ENCODE data around the gene ADGRL1. TPM values are rescaled to one million over a fixed set of nuclear protein-coding genes. Genes with fewer than 3 reads are reported as not detected.

The ADGRL1 gene
- total and polyA plus RNA-seq, 7 donors: 3.0 to 37.5 (median 12.5) TPM

GRCh38 chr19:14156971-14157717 is 48.8 kb downstream of the ADGRL1 start:
- no peak for DNase-seq
- Histone ChIP-seq H3K9me3 (no peaks in the 10 kb centered on the region), H3K27ac (no peak overlapping the region), H3K4me1 (no peaks in the 10 kb centered on the region), H3K36me3 (peaks cover 31 to 84% (median 45%) of the 10 kb centered on the region in 4 donors), H3K27me3 (no peaks in the 10 kb centered on the region), H3K4me3 (no peak overlapping the region)
- TF ChIP-seq POLR2AphosphoS5 (IDR thresholded peaks at IDR 0.05) (no peak), CTCF (IDR thresholded peaks at IDR 0.05) (no peak), EP300 (IDR thresholded peaks at IDR 0.05) (no peak), POLR2A (IDR thresholded peaks at IDR 0.05) (no peak)
- intact Hi-C loops (cut with DNase I): no loop called here
- WGBS, 2 donors: 95% methylated on average over 26 of the region's 26 CpGs

DNA sequence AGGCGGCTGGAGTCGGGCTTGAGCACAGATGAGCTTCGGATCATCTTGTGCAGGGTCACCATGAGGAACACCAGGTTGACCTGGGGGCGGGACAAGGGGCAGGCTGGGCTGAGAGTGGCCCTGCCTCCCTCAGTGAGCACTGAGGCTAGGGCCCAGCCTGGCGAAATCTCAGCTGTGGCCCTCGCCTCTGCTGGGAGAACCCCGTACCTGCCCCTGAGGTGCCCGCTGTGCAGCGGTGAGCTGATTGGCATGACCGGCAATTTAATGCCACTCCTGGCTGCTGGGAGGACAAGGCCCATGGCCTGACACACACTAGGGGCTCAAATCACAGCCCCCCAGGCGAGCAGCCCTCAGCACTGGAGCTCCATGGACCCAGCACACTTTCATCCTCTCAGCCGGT is 49.8 kb downstream of the ADGRL1 start:
- TF ChIP-seq POLR2A (IDR thresholded peaks at IDR 0.05): no peak
- no peak for TF ChIP-seq POLR2AphosphoS5 (IDR thresholded peaks at IDR 0.05)
- no peak for TF ChIP-seq CTCF (IDR thresholded peaks at IDR 0.05)
- no peak for TF ChIP-seq EP300 (IDR thresholded peaks at IDR 0.05)
- H3K36me3 ChIP-seq: peaks cover 31 to 85% (median 47%) of the 10 kb centered on the region in 4 donors
- H3K4me3 ChIP-seq: no peak overlapping the region
- H3K9me3 ChIP-seq: no peaks in the 10 kb centered on the region
- intact Hi-C loops (cut with DNase I): no loop called here
- no peak for DNase-seq
- 94 to 95% methylated on average over 12 of the region's 12 CpGs for WGBS, 2 donors
- H3K27ac ChIP-seq: no peak overlapping the region
- peaks cover 0 to 1% (median 0%) of the 10 kb centered on the region in 4 donors for H3K4me1 ChIP-seq
- no peaks in the 10 kb centered on the region for H3K27me3 ChIP-seq

- WGBS, 2 donors: 97% methylated on average over 17 of the region's 17 CpGs
- intact Hi-C loops (cut with DNase I): no loop called here
- H3K36me3 ChIP-seq: peaks cover 31 to 90% (median 47%) of the 10 kb centered on the region in 4 donors
Observed at GRCh38 chr19:14155371-14155770, 50.6 kb downstream of the ADGRL1 start.

DNA sequence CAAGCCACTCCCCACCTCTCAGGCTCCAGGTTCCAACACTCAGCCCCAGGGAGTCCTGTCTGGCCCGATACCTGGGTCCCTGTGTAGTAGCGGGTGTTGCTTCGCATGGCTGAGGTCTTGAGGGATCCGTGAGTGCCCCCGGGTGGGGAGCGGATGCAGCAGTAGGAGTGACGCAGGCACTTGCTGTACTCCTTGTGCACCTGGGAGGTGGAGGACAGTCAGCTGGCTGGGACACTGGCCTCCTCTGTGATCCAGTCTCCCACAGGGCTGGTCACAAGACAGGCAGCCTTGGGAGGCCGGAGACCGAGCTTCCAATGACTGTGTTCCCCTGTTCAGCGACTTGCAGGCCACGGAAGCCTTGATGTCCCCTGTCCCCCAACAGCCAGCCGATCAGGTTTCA is 53.3 kb downstream of the ADGRL1 start:
- TF ChIP-seq POLR2A (IDR thresholded peaks at IDR 0.05) (no peak), POLR2AphosphoS5 (IDR thresholded peaks at IDR 0.05) (no peak), EP300 (IDR thresholded peaks at IDR 0.05) (no peak), CTCF (IDR thresholded peaks at IDR 0.05) (no peak)
- intact Hi-C loops (cut with DNase I): no loop called here
- Histone ChIP-seq H3K4me1 (peaks cover 0 to 35% (median 32%) of the 10 kb centered on the region in 4 donors), H3K9me3 (no peaks in the 10 kb centered on the region), H3K27ac (no peak overlapping the region), H3K36me3 (peaks cover 27 to 67% (median 39%) of the 10 kb centered on the region in 4 donors), H3K27me3 (no peaks in the 10 kb centered on the region), H3K4me3 (no peak overlapping the region)
- WGBS, 2 donors: 97 to 98% methylated on average over 12 of the region's 12 CpGs
- DNase-seq: no peak

More at GRCh38 chr19:14155371-14155770, 50.6 kb downstream of the ADGRL1 start:
- Histone ChIP-seq H3K27me3 (no peaks in the 10 kb centered on the region), H3K9me3 (no peaks in the 10 kb centered on the region), H3K27ac (no peak overlapping the region), H3K4me1 (peaks cover 0 to 9% (median 6%) of the 10 kb centered on the region in 4 donors), H3K4me3 (no peak overlapping the region)
- TF ChIP-seq POLR2AphosphoS5 (IDR thresholded peaks at IDR 0.05): no peak
- TF ChIP-seq EP300 (IDR thresholded peaks at IDR 0.05): no peak
- no peak for TF ChIP-seq CTCF (IDR thresholded peaks at IDR 0.05)
- TF ChIP-seq POLR2A (IDR thresholded peaks at IDR 0.05): no peak
- DNase-seq: no peak
